ENCODE measurements around the gene MSRB1.
"Not testable (repeated sequence)": the region's sequence is repeated elsewhere in the genome, so short reads cannot be mapped to it uniquely, and the experiment has no call there.

MSRB1 gene

DNA sequence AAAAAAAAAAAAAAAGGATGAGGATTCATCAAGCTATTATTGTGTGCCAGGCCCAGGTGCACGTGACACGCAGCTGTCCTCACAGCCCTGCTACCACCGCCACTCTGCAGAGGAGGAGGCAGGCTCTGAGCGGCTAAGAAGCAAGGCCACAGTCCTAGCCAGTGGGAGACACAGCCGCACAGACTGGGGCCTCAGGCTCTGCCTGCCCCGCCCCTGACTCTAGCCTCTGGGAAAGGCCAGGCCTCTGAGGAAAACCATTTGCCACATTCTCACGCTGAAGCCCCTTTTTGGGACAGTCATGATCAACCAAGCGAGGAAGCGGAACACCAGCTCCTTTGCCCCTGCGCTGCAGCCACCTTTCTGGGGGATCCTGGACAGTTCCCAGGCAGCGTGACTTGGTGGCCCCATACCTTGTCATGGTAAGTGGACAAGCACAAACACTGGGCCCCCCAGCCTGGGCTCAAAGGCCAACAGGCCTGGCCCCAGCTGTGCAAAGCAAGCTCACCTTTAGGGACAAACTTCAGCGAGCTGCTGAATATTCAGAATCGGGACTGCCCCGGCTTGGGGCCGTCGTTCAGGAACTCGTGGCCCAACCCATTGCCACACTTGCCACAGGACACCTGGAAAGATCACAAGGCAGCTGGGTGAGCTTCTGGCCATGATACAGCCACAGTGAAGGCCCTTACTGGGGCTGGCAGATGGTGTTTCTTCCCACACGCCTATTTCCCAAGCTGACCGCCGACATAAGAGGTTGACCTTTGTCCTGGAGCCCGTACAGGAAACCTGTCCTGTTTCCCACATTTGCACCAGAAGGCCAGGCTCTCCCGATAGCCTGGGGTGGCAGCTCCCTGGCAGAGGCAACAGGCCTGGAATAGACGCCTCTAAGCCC lies 2.5 kb downstream of the MSRB1 start:
- Histone ChIP-seq H3K9me2 (ENCODE audit: low read depth, low read length) (no peaks in the 10 kb centered on the region), H3K4me3 (ENCODE audit: low read depth, low read length, poor library complexity, severe bottlenecking) (no peak overlapping the region), H3K27me3 (ENCODE audit: insufficient read depth, low read length) (no peaks in the 10 kb centered on the region), H3F3A (ENCODE audit: insufficient read depth, low read length) (no peaks in the 10 kb centered on the region), H3K27ac (ENCODE audit: low read depth, low read length, poor library complexity, severe bottlenecking) (no peak overlapping the region), H2AFZ (ENCODE audit: low read length) (no peak overlapping the region), H3K9ac (ENCODE audit: low read length) (no peak overlapping the region), H3K79me2 (ENCODE audit: insufficient read depth, low read length) (no peaks in the 10 kb centered on the region), H4K20me1 (ENCODE audit: insufficient read depth, low read length) (no peaks in the 10 kb centered on the region), H3K4me1 (ENCODE audit: insufficient read depth, low read length, severe bottlenecking) (peaks cover 14% of the 10 kb centered on the region), H3K9me3 (ENCODE audit: low read length) (no peaks in the 10 kb centered on the region), H3K36me3 (ENCODE audit: insufficient read depth, low read length) (peaks cover 12% of the 10 kb centered on the region), H3K4me2 (ENCODE audit: low read length) (no peak overlapping the region)
- TF ChIP-seq EZH2 (IDR thresholded peaks at IDR 0.05; ENCODE audit: borderline replicate concordance, low read length), result no peak
- TF ChIP-seq CTCF (IDR thresholded peaks at IDR 0.05; ENCODE audit: low read length), result no peak

DNA sequence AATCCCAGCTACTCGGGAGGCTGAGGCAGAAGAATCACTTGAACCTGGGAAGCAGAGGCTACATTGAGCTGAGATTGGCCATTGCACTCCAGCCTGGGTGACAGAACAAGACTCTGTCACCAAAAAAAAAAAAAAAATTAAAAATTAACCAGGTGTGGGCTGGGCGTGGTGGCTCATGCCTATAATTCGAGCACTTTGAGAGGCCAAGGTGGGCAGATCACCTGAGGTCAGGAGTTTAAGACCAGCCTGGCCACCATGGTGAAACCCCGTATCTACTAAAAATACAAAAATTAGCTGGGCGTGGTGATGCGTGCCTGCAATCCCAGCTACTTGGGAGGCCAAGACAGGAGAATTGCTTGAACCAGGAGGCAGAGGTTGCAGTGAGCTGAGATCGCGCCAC lies 3.2 kb downstream of the MSRB1 start:
- not testable (repeated sequence) for H3K9ac ChIP-seq (ENCODE audit: low read length); H3K4me2 ChIP-seq (ENCODE audit: low read length); H3K27ac ChIP-seq (ENCODE audit: low read depth, low read length, poor library complexity, severe bottlenecking); H2AFZ ChIP-seq (ENCODE audit: low read length); H3K9me3 ChIP-seq (ENCODE audit: low read length); H3K9me2 ChIP-seq (ENCODE audit: low read depth, low read length); H3K79me2 ChIP-seq (ENCODE audit: insufficient read depth, low read length); H3F3A ChIP-seq (ENCODE audit: insufficient read depth, low read length); H3K4me3 ChIP-seq (ENCODE audit: low read depth, low read length, poor library complexity, severe bottlenecking); H3K27me3 ChIP-seq (ENCODE audit: insufficient read depth, low read length); H4K20me1 ChIP-seq (ENCODE audit: insufficient read depth, low read length)
- H3K36me3 ChIP-seq (ENCODE audit: insufficient read depth, low read length), result peaks cover 12% of the 10 kb centered on the region
- H3K4me1 ChIP-seq (ENCODE audit: insufficient read depth, low read length, severe bottlenecking), result peaks cover 14% of the 10 kb centered on the region

- H3K9me3 ChIP-seq (ENCODE audit: low read length), result no peaks in the 10 kb centered on the region
- H3K79me2 ChIP-seq (ENCODE audit: insufficient read depth, low read length), result no peaks in the 10 kb centered on the region
- no peak overlapping the region for H2AFZ ChIP-seq (ENCODE audit: low read length)
- H3K4me3 ChIP-seq (ENCODE audit: low read depth, low read length, poor library complexity, severe bottlenecking), result no peak overlapping the region
- no peak overlapping the region for H3K27ac ChIP-seq (ENCODE audit: low read depth, low read length, poor library complexity, severe bottlenecking)
- H3K4me1 ChIP-seq (ENCODE audit: insufficient read depth, low read length, severe bottlenecking), result peaks cover 14% of the 10 kb centered on the region
- H3K27me3 ChIP-seq (ENCODE audit: insufficient read depth, low read length), result no peaks in the 10 kb centered on the region
- no peak overlapping the region for H3K9ac ChIP-seq (ENCODE audit: low read length)
- H3K36me3 ChIP-seq (ENCODE audit: insufficient read depth, low read length), result peaks cover 12% of the 10 kb centered on the region
- no peaks in the 10 kb centered on the region for H4K20me1 ChIP-seq (ENCODE audit: insufficient read depth, low read length)
- no peak for TF ChIP-seq CTCF (IDR thresholded peaks at IDR 0.05; ENCODE audit: low read length)
- TF ChIP-seq EZH2 (IDR thresholded peaks at IDR 0.05; ENCODE audit: borderline replicate concordance, low read length), result no peak
- no peak overlapping the region for H3K4me2 ChIP-seq (ENCODE audit: low read length)
- H3K9me2 ChIP-seq (ENCODE audit: low read depth, low read length), result no peaks in the 10 kb centered on the region
- no peaks in the 10 kb centered on the region for H3F3A ChIP-seq (ENCODE audit: insufficient read depth, low read length)
Measured at GRCh38 chr16:1938910-1939309, 4.1 kb downstream of the MSRB1 start.

- 0 out of 2 replicates have a peak, but pooled peaks cover 5% of the 10 kb centered on the region for H3K27me3 ChIP-seq (ENCODE audit: insufficient read depth, low read length)
- no peak overlapping the region for H3K9ac ChIP-seq (ENCODE audit: low read length)
- H3F3A ChIP-seq (ENCODE audit: insufficient read depth, low read length), result no peaks in the 10 kb centered on the region
- no peaks in the 10 kb centered on the region for H3K9me3 ChIP-seq (ENCODE audit: low read length)
- no peaks in the 10 kb centered on the region for H4K20me1 ChIP-seq (ENCODE audit: insufficient read depth, low read length)
- peaks cover 12% of the 10 kb centered on the region for H3K36me3 ChIP-seq (ENCODE audit: insufficient read depth, low read length)
- no peak overlapping the region for H2AFZ ChIP-seq (ENCODE audit: low read length)
- TF ChIP-seq EZH2 (IDR thresholded peaks at IDR 0.05; ENCODE audit: borderline replicate concordance, low read length) (no peak), CTCF (IDR thresholded peaks at IDR 0.05; ENCODE audit: low read length) (no peak)
- H3K27ac ChIP-seq (ENCODE audit: low read depth, low read length, poor library complexity, severe bottlenecking), result no peak overlapping the region
- no peaks in the 10 kb centered on the region for H3K79me2 ChIP-seq (ENCODE audit: insufficient read depth, low read length)
- H3K9me2 ChIP-seq (ENCODE audit: low read depth, low read length), result no peaks in the 10 kb centered on the region
- no peak overlapping the region for H3K4me3 ChIP-seq (ENCODE audit: low read depth, low read length, poor library complexity, severe bottlenecking)
- H3K4me2 ChIP-seq (ENCODE audit: low read length), result no peak overlapping the region
- H3K4me1 ChIP-seq (ENCODE audit: insufficient read depth, low read length, severe bottlenecking), result peaks cover 14% of the 10 kb centered on the region
Measured at GRCh38 chr16:1938316-1938715, 4.7 kb downstream of the MSRB1 start.

Measured in OCI-LY1 (cell line).